HFFc6 (cell line): ENCODE measurements around the gene METAP2. TPM values are rescaled to one million over a fixed set of nuclear protein-coding genes. Genes with fewer than 3 reads are reported as not detected.

Experiments used
- DNase-seq: peaks from one replicate; pipeline ENCODE4 v3.0.0-alpha.2; 2018
- H3K27ac Mint-ChIP-seq: 2 replicates; pipeline ENCODE4 v1.8.0; 2020; ENCODE audit warnings: mild to moderate bottlenecking, mixed read lengths
- H3K27me3 Mint-ChIP-seq: 2 replicates; pipeline ENCODE4 v1.8.0; 2021; ENCODE audit warnings: mild to moderate bottlenecking, moderate library complexity, mixed read lengths; ENCODE audit not compliant: insufficient read depth
- H3K36me3 Mint-ChIP-seq: 2 replicates; pipeline ENCODE4 v1.8.0; 2021; ENCODE audit warnings: low read depth, mixed read lengths
- H3K4me1 Mint-ChIP-seq: 2 replicates; pipeline ENCODE4 v1.8.0; 2020; ENCODE audit warnings: low read depth, mixed read lengths
- H3K4me3 Mint-ChIP-seq: 2 replicates; pipeline ENCODE4 v1.8.0; 2020; ENCODE audit warnings: mild to moderate bottlenecking, moderate library complexity, mixed read lengths
- H3K9me3 Mint-ChIP-seq: 2 replicates; pipeline ENCODE4 v1.8.0; 2020; ENCODE audit warnings: mild to moderate bottlenecking, mixed read lengths
- total RNA-seq, 6 experiments: library from RNA; stranded (reverse); fragmentation: NEBNext Ultra II Directional; extraction: Animal tissue kit (Norgen Biotek cat#: 25700); gene quantifications; 2 replicates in 1 of 6; 3 replicates in 5 of 6; pipeline ENCODE4 v1.2.3, GENCODE V29; 2021
- TF ChIP-seq, protein P1 (sequence below): fragments of 200-600 bp; sonication (generic); IDR thresholded peaks from 2 replicates; pipeline ENCODE4 v1.5.0; 2021; ENCODE audit warnings: antibody characterized with exemption, mild to moderate bottlenecking

METAP2 gene
- total RNA-seq, 6 experiments from 2014 or later: 72.3 to 85.8 (median 79.0) TPM

DNA sequence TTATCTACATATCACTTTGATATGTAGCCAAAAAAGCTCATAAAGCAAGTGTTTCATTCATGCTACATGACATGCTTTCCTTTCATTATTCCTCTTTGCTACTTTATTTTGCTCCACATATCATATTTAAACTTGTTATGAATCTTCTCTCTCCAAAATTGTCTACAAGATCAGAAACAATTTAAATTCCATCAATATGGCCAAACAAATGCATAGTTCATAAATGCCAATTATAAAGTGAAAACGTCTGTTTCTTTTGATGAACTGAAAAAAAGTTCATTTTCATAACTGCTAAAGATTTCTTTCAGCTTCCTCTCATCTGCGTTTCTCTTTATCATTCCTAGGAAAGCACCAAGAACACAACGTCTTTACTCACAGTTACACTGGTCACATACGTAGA is 54.5 kb downstream of the METAP2 start:
- no peaks in the 10 kb centered on the region; the same call in none of the 2 replicates for H3K27me3 Mint-ChIP-seq
- no peaks in the 10 kb centered on the region for H3K9me3 Mint-ChIP-seq
- peaks cover 25% of the 10 kb centered on the region for H3K4me1 Mint-ChIP-seq
- H3K4me3 Mint-ChIP-seq: no peak overlapping the region
- no peak overlapping the region for H3K27ac Mint-ChIP-seq
- TF ChIP-seq, protein P1, sequence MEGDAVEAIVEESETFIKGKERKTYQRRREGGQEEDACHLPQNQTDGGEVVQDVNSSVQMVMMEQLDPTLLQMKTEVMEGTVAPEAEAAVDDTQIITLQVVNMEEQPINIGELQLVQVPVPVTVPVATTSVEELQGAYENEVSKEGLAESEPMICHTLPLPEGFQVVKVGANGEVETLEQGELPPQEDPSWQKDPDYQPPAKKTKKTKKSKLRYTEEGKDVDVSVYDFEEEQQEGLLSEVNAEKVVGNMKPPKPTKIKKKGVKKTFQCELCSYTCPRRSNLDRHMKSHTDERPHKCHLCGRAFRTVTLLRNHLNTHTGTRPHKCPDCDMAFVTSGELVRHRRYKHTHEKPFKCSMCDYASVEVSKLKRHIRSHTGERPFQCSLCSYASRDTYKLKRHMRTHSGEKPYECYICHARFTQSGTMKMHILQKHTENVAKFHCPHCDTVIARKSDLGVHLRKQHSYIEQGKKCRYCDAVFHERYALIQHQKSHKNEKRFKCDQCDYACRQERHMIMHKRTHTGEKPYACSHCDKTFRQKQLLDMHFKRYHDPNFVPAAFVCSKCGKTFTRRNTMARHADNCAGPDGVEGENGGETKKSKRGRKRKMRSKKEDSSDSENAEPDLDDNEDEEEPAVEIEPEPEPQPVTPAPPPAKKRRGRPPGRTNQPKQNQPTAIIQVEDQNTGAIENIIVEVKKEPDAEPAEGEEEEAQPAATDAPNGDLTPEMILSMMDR: no peak
- no peak for DNase-seq
- H3K36me3 Mint-ChIP-seq: no peaks in the 10 kb centered on the region

DNA sequence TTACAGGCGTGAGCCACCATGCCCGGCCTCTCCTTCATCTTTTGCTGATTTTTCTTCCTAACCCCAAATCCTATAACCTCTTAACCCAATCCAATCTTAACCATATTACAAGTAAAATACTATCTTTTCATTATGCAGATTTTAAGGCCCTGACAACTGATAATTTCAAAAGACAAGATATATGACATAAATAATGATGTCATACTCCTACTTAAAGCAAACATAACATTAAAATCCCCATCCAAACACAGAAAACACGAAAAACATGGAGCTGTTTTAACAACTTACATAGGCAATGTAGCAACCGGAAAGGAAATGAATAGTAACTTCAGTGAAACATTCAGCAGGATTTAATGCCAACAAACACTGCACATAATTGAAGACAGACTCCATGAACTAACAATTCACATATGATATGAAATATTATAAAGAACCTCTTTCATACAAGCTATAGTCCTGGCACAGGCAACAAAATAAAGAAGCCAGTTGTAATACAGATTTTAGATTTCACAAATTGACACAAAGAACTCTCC is 55.8 kb downstream of the METAP2 start:
- H3K27ac Mint-ChIP-seq: no peak overlapping the region
- H3K27me3 Mint-ChIP-seq: no peaks in the 10 kb centered on the region; the same call in none of the 2 replicates
- no peaks in the 10 kb centered on the region for H3K36me3 Mint-ChIP-seq
- no peaks in the 10 kb centered on the region for H3K9me3 Mint-ChIP-seq
- H3K4me3 Mint-ChIP-seq: no peak overlapping the region
- H3K4me1 Mint-ChIP-seq: peaks cover 32% of the 10 kb centered on the region
- TF ChIP-seq, protein P1: no peak
- DNase-seq: no peak

DNA sequence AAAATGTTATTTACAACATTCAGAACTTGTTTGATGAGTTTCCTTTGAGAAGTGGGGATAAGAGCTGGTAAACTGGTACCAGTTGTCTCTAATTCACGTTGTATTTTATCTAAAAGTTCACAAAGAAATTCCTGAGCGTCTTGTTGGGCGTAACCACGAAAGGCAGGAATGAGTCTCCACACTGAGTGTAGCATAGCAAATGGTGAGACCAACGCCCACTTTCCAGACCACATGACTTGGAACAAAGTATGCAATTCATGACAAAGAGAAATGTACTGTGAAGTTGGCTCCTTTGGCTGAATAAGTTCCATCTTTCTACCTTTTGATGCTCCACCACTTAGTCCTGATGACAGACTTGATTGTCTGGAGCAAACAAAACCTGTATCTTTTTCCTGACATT is 58.9 kb downstream of the METAP2 start:
- H3K36me3 Mint-ChIP-seq: no peaks in the 10 kb centered on the region
- no peak overlapping the region for H3K27ac Mint-ChIP-seq
- TF ChIP-seq, protein P1: no peak
- H3K27me3 Mint-ChIP-seq: peaks cover 2% of the 10 kb centered on the region; the same call in 1 of the 2 replicates
- H3K9me3 Mint-ChIP-seq: no peaks in the 10 kb centered on the region
- DNase-seq: peak; percentile 20
- peaks cover 32% of the 10 kb centered on the region for H3K4me1 Mint-ChIP-seq
- H3K4me3 Mint-ChIP-seq: no peak overlapping the region

DNA sequence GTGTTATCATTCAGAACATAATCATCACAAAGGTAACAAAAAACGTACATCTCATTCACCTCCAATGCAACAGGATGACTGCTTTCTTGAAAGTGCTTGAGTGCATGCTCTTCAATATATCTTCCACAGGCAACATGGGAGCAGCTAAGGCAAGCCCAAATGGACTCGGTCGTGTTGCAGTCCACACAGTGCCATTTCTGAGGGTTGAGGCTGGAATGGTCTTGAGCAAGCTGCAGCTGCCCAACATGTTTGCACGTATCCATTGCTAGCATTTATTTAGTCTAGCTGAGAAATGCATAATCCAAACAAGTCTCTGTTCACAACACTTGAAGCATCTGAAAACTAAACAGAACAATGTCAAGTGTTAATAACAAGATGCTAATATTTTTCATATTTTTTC is 60.0 kb downstream of the METAP2 start:
- no peak for DNase-seq
- Mint-ChIP-seq H3K4me3 (no peak overlapping the region), H3K27ac (no peak overlapping the region), H3K4me1 (peaks cover 26% of the 10 kb centered on the region), H3K9me3 (no peaks in the 10 kb centered on the region), H3K36me3 (no peaks in the 10 kb centered on the region), H3K27me3 (peaks cover 2% of the 10 kb centered on the region; the same call in 1 of the 2 replicates)
- TF ChIP-seq, protein P1: no peak

DNA sequence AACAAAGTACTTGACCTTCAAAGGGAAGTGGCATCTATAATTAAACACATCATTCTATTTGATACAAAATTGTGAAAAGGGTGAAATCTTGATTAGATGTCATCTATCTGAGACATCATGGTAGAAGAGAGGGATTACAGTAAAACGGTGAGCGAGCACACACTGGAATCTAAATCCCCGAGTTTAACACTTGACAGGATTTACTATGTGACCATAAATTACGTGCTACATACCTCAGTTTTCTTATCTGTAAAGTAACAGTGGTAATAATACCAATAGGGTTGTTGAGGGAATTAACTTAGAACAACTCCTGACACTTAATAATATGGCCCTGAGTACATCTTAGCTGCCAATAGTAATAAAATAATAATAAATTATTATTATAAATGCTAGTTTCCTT is 64.1 kb downstream of the METAP2 start:
- no peak for DNase-seq
- H3K4me3 Mint-ChIP-seq: no peak overlapping the region
- TF ChIP-seq, protein P1: no peak
- peaks cover 11% of the 10 kb centered on the region for H3K4me1 Mint-ChIP-seq
- H3K27me3 Mint-ChIP-seq: peaks cover 5% of the 10 kb centered on the region; the same call in 1 of the 2 replicates
- no peak overlapping the region for H3K27ac Mint-ChIP-seq
- no peaks in the 10 kb centered on the region for H3K9me3 Mint-ChIP-seq
- no peaks in the 10 kb centered on the region for H3K36me3 Mint-ChIP-seq
